ENCODE measurements around the gene KRTAP5-4.

The KRTAP5-4 gene

DNA sequence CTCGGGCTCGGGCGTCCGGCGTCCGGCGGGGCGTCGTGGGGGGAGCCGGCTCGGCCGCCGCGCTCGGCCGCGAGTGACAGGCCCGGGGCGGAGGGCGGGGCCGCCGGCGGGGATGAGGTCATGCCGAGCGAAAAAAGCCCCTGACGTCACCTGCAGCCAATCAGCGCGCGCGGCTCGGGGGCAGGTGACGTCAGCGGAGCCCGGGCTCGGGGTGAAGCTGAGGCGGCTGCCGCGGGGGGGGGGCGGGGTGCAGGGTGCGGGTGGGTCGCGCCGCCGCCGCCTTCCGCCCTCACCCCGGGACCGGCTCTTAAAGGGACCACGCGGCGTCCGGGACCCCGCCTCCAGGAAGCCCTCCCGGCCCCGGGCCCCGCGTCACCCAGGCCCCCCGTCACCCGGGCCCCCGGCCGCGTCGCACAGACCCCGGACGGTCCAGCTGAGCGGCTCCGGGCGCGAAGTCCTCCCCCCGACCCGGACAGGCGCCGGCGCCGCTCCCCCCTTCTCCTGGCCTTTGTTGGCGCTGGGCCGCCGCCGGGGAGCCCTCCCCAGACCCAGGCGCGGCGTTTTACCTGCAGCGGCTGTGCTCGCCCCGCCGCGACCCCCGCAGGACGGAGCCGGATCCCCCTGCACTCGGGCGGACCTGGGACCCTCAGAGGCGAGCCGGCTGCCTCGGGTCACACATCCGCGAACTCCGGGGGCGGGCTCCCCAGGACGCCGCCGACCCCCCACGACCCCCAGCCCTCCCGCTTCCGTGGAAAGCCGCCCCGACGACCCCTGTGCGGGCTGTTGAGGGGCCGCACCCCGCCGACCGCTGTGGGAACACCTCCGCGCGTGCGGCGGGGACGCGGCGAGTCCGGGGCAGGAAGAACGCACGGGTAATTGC, 49.5 kb downstream of the KRTAP5-4 start, which contains the start of gene DUSP8:
Gene DUSP8 (minus strand): TSS at position 75 of the 880 bp plus-strand sequence. CDS start 6,445 bp downstream, outside the sequence.
- peak; percentile 57 for DNase-seq (ENCODE audit: low spot score)

DNA sequence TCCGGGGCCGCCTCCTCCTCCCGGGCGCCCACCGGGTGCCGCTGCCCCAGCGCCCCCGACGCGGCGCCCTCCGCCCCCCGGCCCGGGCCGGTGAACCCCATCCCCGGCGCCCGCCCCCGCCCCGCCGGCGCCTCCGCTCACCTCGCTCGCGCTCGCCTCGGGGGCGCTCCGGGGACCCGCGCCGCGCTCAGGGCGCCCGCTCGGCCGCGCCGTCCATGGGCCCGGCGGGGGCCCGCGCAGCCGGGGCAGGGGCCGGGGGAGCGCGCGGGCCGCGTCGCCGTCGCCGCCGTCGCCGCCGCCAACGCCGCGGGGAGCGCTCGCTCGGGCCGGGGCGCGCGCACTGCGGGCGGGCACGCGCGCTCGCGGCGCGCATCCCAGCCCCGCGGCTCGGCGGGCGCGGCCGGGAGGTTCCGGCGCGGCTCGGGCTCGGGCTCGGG, 50.2 kb downstream of the KRTAP5-4 start:
- no peak for DNase-seq (ENCODE audit: low spot score)
